Tibial nerve (tissue), 4 donors: ENCODE results near the gene ALPL. TPM values are rescaled to one million over a fixed set of nuclear protein-coding genes. Genes with fewer than 3 reads are reported as not detected.

ENCODE experiments used
- DNase-seq, 2 donors: peaks; one replicate each; pipeline ENCODE4 v3.0.0-alpha.2; 2019; ENCODE audit warnings: low spot score in 2 of 2
- H3K27ac ChIP-seq, 4 donors: fragments of 200-600 bp; sonication (generic) in 3 of 4; one replicate each; pipeline ENCODE4 v1.5.1; 2017 to 2019; ENCODE audit warnings: mild to moderate bottlenecking in 1 of 4
- H3K27me3 ChIP-seq, 2 donors: fragments of 200-600 bp; sonication (generic) in 1 of 2; one replicate each; pipeline versions ENCODE4 v1.5.1 to v1.6.0; 2017 to 2019
- H3K36me3 ChIP-seq, 3 donors: fragments of 200-600 bp; sonication (generic); one replicate each; pipeline ENCODE4 v1.5.1; 2018 to 2019
- H3K4me1 ChIP-seq, 4 donors: fragments of 200-600 bp; sonication (generic) in 3 of 4; one replicate each; pipeline ENCODE4 v1.5.1; 2017 to 2019
- H3K4me3 ChIP-seq, 4 donors: fragments of 200-600 bp; sonication (generic) in 3 of 4; one replicate each; pipeline ENCODE4 v1.5.1; 2017 to 2019; ENCODE audit warnings: mild to moderate bottlenecking in 1 of 4, moderate library complexity in 1 of 4
- H3K9me3 ChIP-seq, 4 donors: fragments of 200-600 bp; sonication (generic) in 3 of 4; one replicate each; pipeline ENCODE4 v1.5.1; 2017 to 2019
- CTCF ChIP-seq, 5 experiments: fragments of 200-600 bp in 3 of 5; fragments of 450-650 bp in 2 of 5; sonication (generic) in 3 of 5; IDR thresholded peaks; one replicate each; pipeline ENCODE4 v1.5.1; 2016 to 2019; ENCODE audit warnings: antibody characterized with exemption in 5 of 5, mild to moderate bottlenecking in 3 of 5, moderate library complexity in 2 of 5
- EP300 ChIP-seq, 2 donors: sonication (generic); formaldehyde crosslinking; IDR thresholded peaks; one replicate each; pipeline ENCODE4 v1.6.1; 2017; ENCODE audit warnings: antibody characterized with exemption in 2 of 2, mild to moderate bottlenecking in 1 of 2
- POLR2A ChIP-seq, 2 donors: fragments of 450-650 bp; IDR thresholded peaks; one replicate each; pipeline ENCODE4 v1.6.1; 2017; ENCODE audit warnings: antibody characterized with exemption in 2 of 2, mild to moderate bottlenecking in 2 of 2, moderate library complexity in 2 of 2
- WGBS, 2 donors: methylation state at CpG; one replicate each; pipeline ENCODE4 v1.1.5; 2018; 5-methylcytosine and 5-hydroxymethylcytosine counted together
- total RNA-seq, 4 donors: library from RNA; depleted of rRNA; stranded (reverse); fragments of >200 nt; gene quantifications; one replicate each; pipeline ENCODE4 v1.1.0, GENCODE V29; 2016

The ALPL gene
- total RNA-seq, 4 donors from 2014 or later, result 3.9 to 19.2 (median 7.5) TPM

GRCh38 chr1:21511579-21512522 is 2.6 kb downstream of the ALPL start:
- Histone ChIP-seq H3K4me1 (peaks cover 0 to 27% (median 9%) of the 10 kb centered on the region in 4 donors), H3K4me3 (no peak overlapping the region), H3K9me3 (no peaks in the 10 kb centered on the region), H3K27ac (peak overlapping the region in 2 of 4 donors; percentile 33 to 62), H3K27me3 (peaks cover 0 to 32% of the 10 kb centered on the region in 2 donors), H3K36me3 (no peaks in the 10 kb centered on the region)
- WGBS, 2 donors, result 67 to 74% methylated on average over 11 of the region's 11 CpGs
- peak in 1 of 2 donors; percentile 68 for DNase-seq
- TF ChIP-seq POLR2A (IDR thresholded peaks at IDR 0.05) (no peak), CTCF (IDR thresholded peaks at IDR 0.05) (no peak), EP300 (IDR thresholded peaks at IDR 0.05) (peak in 1 of 2 donors; percentile 35)

GRCh38 chr1:21514245-21514644 is 5.0 kb downstream of the ALPL start:
- no peak for DNase-seq
- Histone ChIP-seq H3K27me3 (peaks cover 0 to 10% of the 10 kb centered on the region in 2 donors), H3K27ac (no peak overlapping the region), H3K4me1 (peaks cover 0 to 18% (median 3%) of the 10 kb centered on the region in 4 donors), H3K4me3 (no peak overlapping the region), H3K36me3 (no peaks in the 10 kb centered on the region), H3K9me3 (no peaks in the 10 kb centered on the region)
- 84 to 88% methylated on average over 4 to 5 of the region's 5 CpGs for WGBS, 2 donors
- TF ChIP-seq CTCF (IDR thresholded peaks at IDR 0.05) (no peak), EP300 (IDR thresholded peaks at IDR 0.05) (no peak), POLR2A (IDR thresholded peaks at IDR 0.05) (no peak)

DNA sequence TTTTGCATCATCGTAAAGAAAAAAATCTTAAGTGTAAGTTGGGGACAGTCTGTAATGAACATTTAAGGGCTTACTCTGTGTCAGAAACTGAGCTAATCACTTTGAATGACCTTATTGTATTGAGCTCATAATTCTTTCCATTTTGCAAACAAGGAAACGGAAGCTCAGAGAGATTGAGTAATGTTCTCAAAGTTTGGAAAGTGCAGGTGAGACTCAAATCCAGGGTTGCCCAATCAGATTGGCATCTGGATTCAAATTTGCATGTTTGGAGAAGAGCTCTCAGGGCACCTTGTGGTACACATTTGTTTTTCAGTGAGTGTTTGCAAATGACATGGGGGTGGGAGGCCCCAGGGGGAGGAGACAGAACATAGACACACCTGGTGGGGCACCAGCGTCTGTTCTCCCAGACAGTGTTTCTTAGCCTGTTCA is 8.0 kb downstream of the ALPL start:
- Histone ChIP-seq H3K27ac (no peak overlapping the region), H3K27me3 (no peaks in the 10 kb centered on the region), H3K4me1 (no peaks in the 10 kb centered on the region), H3K4me3 (no peak overlapping the region), H3K9me3 (no peaks in the 10 kb centered on the region), H3K36me3 (no peaks in the 10 kb centered on the region)
- TF ChIP-seq POLR2A (IDR thresholded peaks at IDR 0.05) (no peak), EP300 (IDR thresholded peaks at IDR 0.05) (no peak), CTCF (IDR thresholded peaks at IDR 0.05) (no peak)
- 62 to 73% methylated on average over 3 of the region's 3 CpGs for WGBS, 2 donors
- no peak for DNase-seq

DNA sequence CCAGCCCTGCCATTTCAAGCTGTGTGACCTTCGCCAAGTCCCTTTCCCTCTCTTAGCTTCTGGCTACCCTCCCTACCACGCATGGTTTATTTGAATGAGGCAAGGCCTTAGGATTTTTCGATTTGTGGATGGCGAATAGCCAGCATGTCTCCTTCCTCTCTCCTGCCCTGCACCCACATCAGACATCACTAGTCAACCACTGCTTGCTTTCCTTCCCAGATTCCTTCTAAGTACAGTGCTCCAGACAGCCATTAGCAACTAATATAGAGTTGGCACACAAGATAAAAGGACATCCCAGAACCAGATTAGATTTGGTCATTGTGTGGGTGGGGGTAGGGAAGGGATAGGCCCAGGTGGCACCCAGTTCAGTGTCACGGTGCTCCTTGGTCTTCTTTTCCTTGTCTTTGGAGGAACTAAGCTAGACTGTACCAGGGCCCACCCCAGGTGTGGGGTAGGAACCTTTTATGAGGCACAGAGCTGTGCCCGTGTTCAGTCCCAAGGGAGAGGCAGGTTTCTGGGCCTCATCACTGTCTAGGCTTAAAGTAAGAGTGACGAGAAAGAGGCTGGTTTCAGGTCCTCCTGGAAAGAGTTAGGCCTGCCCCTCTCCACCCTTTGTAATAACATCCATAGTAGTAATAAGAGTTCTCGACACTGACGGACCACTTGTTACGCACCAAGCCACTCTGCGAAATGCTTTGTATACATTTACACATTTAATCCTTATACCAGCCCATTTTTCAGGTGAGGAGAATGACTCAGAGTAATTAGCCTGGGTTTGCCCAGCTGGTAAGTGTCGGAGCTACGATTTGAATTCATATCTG is 8.6 kb downstream of the ALPL start:
- Histone ChIP-seq H3K9me3 (no peaks in the 10 kb centered on the region), H3K27me3 (no peaks in the 10 kb centered on the region), H3K36me3 (no peaks in the 10 kb centered on the region), H3K27ac (no peak overlapping the region), H3K4me1 (no peaks in the 10 kb centered on the region), H3K4me3 (no peak overlapping the region)
- WGBS, 2 donors, result 77 to 78% methylated on average over 13 of the region's 13 CpGs
- TF ChIP-seq POLR2A (IDR thresholded peaks at IDR 0.05), result no peak
- TF ChIP-seq EP300 (IDR thresholded peaks at IDR 0.05), result no peak
- no peak for TF ChIP-seq CTCF (IDR thresholded peaks at IDR 0.05)
- DNase-seq, result no peak
